GM12865 (cell line): Measurements from ENCODE around the gene EFR3B.
"Not testable (repeated sequence)": the region's sequence is repeated elsewhere in the genome, so short reads cannot be mapped to it uniquely, and the experiment has no call there.

Experiments
- DNase-seq: peaks from one replicate; pipeline ENCODE4 v3.0.0; 2010; ENCODE audit warnings: low read depth
- H3K4me3 ChIP-seq: 2 replicates; pipeline ENCODE4 v1.5.1; 2011; ENCODE audit warnings: mild to moderate bottlenecking, low read depth, low read length, control low read depth
- TF ChIP-seq, protein P1 (sequence below): IDR thresholded peaks from 2 replicates; pipeline ENCODE4 v1.5.1; 2011; ENCODE audit warnings: low read length, control low read depth, low read depth, inconsistent platforms; ENCODE audit not compliant: insufficient read depth; ENCODE audit errors: missing control alignments

The EFR3B gene

GRCh38 chr2:25129901-25130520, 88.1 kb downstream of the EFR3B start:
- no peak overlapping the region for H3K4me3 ChIP-seq
- TF ChIP-seq, protein P1, sequence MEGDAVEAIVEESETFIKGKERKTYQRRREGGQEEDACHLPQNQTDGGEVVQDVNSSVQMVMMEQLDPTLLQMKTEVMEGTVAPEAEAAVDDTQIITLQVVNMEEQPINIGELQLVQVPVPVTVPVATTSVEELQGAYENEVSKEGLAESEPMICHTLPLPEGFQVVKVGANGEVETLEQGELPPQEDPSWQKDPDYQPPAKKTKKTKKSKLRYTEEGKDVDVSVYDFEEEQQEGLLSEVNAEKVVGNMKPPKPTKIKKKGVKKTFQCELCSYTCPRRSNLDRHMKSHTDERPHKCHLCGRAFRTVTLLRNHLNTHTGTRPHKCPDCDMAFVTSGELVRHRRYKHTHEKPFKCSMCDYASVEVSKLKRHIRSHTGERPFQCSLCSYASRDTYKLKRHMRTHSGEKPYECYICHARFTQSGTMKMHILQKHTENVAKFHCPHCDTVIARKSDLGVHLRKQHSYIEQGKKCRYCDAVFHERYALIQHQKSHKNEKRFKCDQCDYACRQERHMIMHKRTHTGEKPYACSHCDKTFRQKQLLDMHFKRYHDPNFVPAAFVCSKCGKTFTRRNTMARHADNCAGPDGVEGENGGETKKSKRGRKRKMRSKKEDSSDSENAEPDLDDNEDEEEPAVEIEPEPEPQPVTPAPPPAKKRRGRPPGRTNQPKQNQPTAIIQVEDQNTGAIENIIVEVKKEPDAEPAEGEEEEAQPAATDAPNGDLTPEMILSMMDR, result no peak
- DNase-seq, result no peak

DNA sequence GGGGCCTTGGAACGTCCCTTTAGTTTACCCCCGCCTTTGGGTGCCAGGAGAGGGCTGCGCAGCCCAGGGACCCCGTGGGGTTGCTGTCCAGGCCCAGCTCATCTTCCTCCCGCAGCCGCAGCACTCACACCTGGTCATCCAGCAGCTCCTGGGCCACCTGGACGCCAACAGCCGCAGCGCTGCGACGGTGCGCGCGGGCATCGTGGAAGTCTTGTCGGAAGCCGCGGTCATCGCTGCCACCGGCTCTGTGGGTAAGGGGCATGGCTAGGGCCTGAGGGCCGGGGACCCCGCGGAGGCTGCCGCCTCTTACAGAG, 89.3 kb downstream of the EFR3B start:
- no peak for DNase-seq
- H3K4me3 ChIP-seq, result no peak overlapping the region
- TF ChIP-seq, protein P1, result no peak

- no peak for DNase-seq
- no peak overlapping the region for H3K4me3 ChIP-seq
- TF ChIP-seq, protein P1, result no peak
These were observed 89.9 kb downstream of the EFR3B start for GRCh38 chr2:25131567-25132298.

GRCh38 chr2:25132299-25132635, 90.4 kb downstream of the EFR3B start:
- H3K4me3 ChIP-seq, result no peak overlapping the region
- TF ChIP-seq, protein P1, result no peak
- no peak for DNase-seq

DNA sequence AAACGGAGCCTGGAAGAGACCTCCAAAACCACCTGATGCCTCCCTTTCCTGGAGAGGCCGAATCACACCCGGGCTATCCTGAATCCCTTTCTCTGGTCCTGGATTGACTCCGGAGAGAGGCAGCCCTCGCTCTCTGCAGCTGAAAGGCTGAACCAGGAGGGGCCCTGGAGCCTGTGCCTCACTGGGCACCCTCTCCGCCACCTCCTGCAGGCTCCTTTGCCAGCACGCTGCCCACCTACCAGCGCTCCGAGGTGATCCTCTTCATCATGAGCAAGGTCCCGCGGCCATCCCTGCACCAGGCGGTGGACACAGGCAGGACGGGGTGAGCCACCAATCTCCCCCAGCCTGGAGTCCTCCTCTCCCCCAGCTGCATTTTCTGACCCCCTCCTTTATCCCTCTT, 90.8 kb downstream of the EFR3B start:
- TF ChIP-seq, protein P1, result no peak
- DNase-seq, result no peak
- H3K4me3 ChIP-seq, result no peak overlapping the region

DNA sequence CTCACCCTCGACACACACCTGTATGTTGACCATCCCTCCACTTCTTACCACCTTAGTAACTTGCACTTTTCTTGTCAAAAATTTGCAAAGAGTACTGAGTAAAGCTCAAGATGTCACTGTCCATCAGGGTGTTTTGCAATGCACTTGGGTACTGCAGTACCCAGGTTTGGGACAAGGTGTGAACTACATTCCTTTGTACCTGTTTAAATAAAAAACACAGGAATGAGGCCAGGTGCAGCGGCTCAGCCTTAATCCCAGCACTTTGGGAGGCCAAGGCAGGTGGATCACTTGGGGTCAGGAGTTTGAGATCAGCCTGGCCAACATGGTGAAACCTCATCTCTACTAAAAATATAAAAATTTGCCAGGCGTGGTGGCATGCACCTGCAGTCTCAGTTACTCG, 98.7 kb downstream of the EFR3B start:
- DNase-seq, H3K4me3 ChIP-seq: not testable (repeated sequence)

- H3K4me3 ChIP-seq, result no peak overlapping the region
- no peak for DNase-seq
- TF ChIP-seq, protein P1, result no peak
These were observed 99.2 kb downstream of the EFR3B start for GRCh38 chr2:25141120-25141519.
